HepG2 (cell line): ENCODE measurements around the gene ANO9. TPM values are rescaled to one million over a fixed set of nuclear protein-coding genes. Genes with fewer than 3 reads are reported as not detected.

Experiments
- BRCA1 ChIP-seq: sonication (generic); formaldehyde crosslinking; IDR thresholded peaks from 2 replicates; pipeline ENCODE4 v1.4.0; 2020; ENCODE audit warnings: missing genetic modification reagents
- FOSL2 ChIP-seq: sonication (generic); formaldehyde crosslinking; IDR thresholded peaks from 2 replicates; pipeline ENCODE4 v1.4.0; 2020; ENCODE audit warnings: missing genetic modification reagents
- HMGXB4 ChIP-seq, 2 experiments: sonication (generic) in 1 of 2; formaldehyde crosslinking in 1 of 2; IDR thresholded peaks; 2 replicates each; pipeline versions ENCODE4 v1.4.0 to v1.6.1; 2018 to 2020; ENCODE audit warnings: missing genetic modification reagents in 2 of 2, borderline replicate concordance in 1 of 2, low read depth in 1 of 2, mild to moderate bottlenecking in 1 of 2, missing biosample characterization in 1 of 2
- HNRNPUL1 ChIP-seq: fragments of 200-400 bp; formaldehyde crosslinking; IDR thresholded peaks from 2 replicates; pipeline ENCODE4 v1.6.1; 2017; ENCODE audit warnings: low read depth, mild to moderate bottlenecking, low read length, moderate library complexity
- HOMEZ ChIP-seq: IDR thresholded peaks from 2 replicates; pipeline ENCODE4 v1.6.1; 2016; ENCODE audit warnings: low read depth
- IRF9 ChIP-seq: sonication (generic); formaldehyde crosslinking; IDR thresholded peaks from 2 replicates; pipeline ENCODE4 v1.8.0; 2022; ENCODE audit warnings: missing genetic modification reagents, mild to moderate bottlenecking, borderline replicate concordance
- MEIS2 ChIP-seq: sonication (generic); formaldehyde crosslinking; IDR thresholded peaks from 2 replicates; pipeline ENCODE4 v1.9.0; 2021; ENCODE audit warnings: mild to moderate bottlenecking, missing genetic modification reagents
- NCOA2 ChIP-seq: sonication (generic); formaldehyde crosslinking; IDR thresholded peaks from 2 replicates; pipeline ENCODE4 v1.8.0; 2022; ENCODE audit warnings: inconsistent platforms
- NR2F6 ChIP-seq, 2 experiments: IDR thresholded peaks; 2 replicates each; pipeline ENCODE4 v1.6.1; 2016; ENCODE audit warnings: antibody characterized with exemption in 1 of 2, mild to moderate bottlenecking in 1 of 2
- PATZ1 ChIP-seq: sonication (generic); formaldehyde crosslinking; IDR thresholded peaks from 2 replicates; pipeline ENCODE4 v1.4.0; 2020; ENCODE audit warnings: missing genetic modification reagents
- POLR2A ChIP-seq, 2 experiments: IDR thresholded peaks; 2 replicates each; pipeline ENCODE4 v1.6.1; 2011; ENCODE audit warnings: low read depth in 2 of 2, low read length in 2 of 2, mild to moderate bottlenecking in 1 of 2, moderate library complexity in 1 of 2; ENCODE audit not compliant: insufficient read depth in 1 of 2
- RAD51 ChIP-seq: fragments of 450-650 bp; IDR thresholded peaks from 2 replicates; pipeline ENCODE4 v1.6.1; 2016; ENCODE audit warnings: borderline replicate concordance
- SRY ChIP-seq: sonication (generic); formaldehyde crosslinking; IDR thresholded peaks from 2 replicates; pipeline ENCODE4 v1.8.0; 2022; ENCODE audit warnings: mild to moderate bottlenecking, missing genetic modification reagents
- TFE3 ChIP-seq: IDR thresholded peaks from 2 replicates; pipeline ENCODE4 v1.6.1; 2016
- THAP11 ChIP-seq: IDR thresholded peaks from 2 replicates; pipeline ENCODE4 v1.6.1; 2016; ENCODE audit warnings: missing biosample characterization, missing genetic modification reagents
- ZFP62 ChIP-seq: sonication (generic); formaldehyde crosslinking; IDR thresholded peaks from 2 replicates; pipeline ENCODE4 v1.4.0; 2020; ENCODE audit warnings: missing genetic modification reagents
- ZFYVE20 ChIP-seq: sonication (generic); formaldehyde crosslinking; IDR thresholded peaks from 2 replicates; pipeline ENCODE4 v1.8.0; 2023; ENCODE audit warnings: low read depth, mild to moderate bottlenecking, moderate library complexity, missing genetic modification reagents, borderline replicate concordance
- ZMAT3 ChIP-seq: sonication (generic); formaldehyde crosslinking; conservative IDR thresholded peaks from 2 replicates; pipeline ENCODE4 v1.7.0; 2021; ENCODE audit warnings: missing genetic modification reagents
- ZNF230 ChIP-seq: sonication (generic); formaldehyde crosslinking; IDR thresholded peaks from 2 replicates; pipeline ENCODE4 v1.4.0; 2020; ENCODE audit warnings: mild to moderate bottlenecking, missing genetic modification reagents
- ZNF816 ChIP-seq: sonication (generic); formaldehyde crosslinking; IDR thresholded peaks from 2 replicates; pipeline ENCODE4 v1.8.0; 2022; ENCODE audit warnings: missing genetic modification reagents, mild to moderate bottlenecking, borderline replicate concordance
- ZSCAN22 ChIP-seq: sonication (generic); formaldehyde crosslinking; IDR thresholded peaks from 2 replicates; pipeline ENCODE4 v1.4.0; 2020; ENCODE audit warnings: mild to moderate bottlenecking, missing genetic modification reagents
- polyA plus RNA-seq, 8 experiments: library from polyadenylated mRNA; depleted of rRNA in 3 of 8; stranded (reverse) in 7 of 8; unstranded in 1 of 8; fragments of >200 nt; fragmentation: Illumina TruSeq in 4 of 8; extraction: Trizol in 4 of 8; gene quantifications; 2 replicates each; pipeline versions ENCODE4 v1.2.1 to v1.2.3, GENCODE V29; 2011 to 2016; ENCODE audit warnings: low read depth in 4 of 8, missing spikeins in 1 of 8, mixed read lengths in 1 of 8; ENCODE audit not compliant: insufficient read depth in 1 of 8
- total RNA-seq, 5 experiments: library from RNA; depleted of rRNA; stranded (reverse); fragments of >200 nt; fragmentation: Illumina TruSeq; extraction: Trizol; gene quantifications; 2 replicates each; pipeline ENCODE4 v1.2.3, GENCODE V29; 2016; ENCODE audit warnings: low read depth in 1 of 5

The ANO9 gene
- total and polyA plus RNA-seq, 2 of the 13 experiments (the other 11 are each of a cell fraction or from before 2014, with no cell fraction given) = 8.9 to 14.3 TPM

- peak; percentile 50; the same call in 1 of the 2 replicates for TF ChIP-seq PATZ1 (CRISPR knock-in tag)
- peak; percentile 99 for TF ChIP-seq TFE3 (CRISPR knock-in tag)
- no peak for TF ChIP-seq NR2F6 (IDR thresholded peaks at IDR 0.05)
- TF ChIP-seq NR2F6 (CRISPR knock-in tag; IDR thresholded peaks at IDR 0.05) = peak; percentile 48; the same call in 1 of the 2 replicates
- TF ChIP-seq ZMAT3 = no peak
- peak; percentile 75 for TF ChIP-seq THAP11 (CRISPR knock-in tag)
- no peak for TF ChIP-seq ZFYVE20 (CRISPR knock-in tag)
- TF ChIP-seq RAD51 = no peak
- TF ChIP-seq ZFP62 (CRISPR knock-in tag) = no peak
- TF ChIP-seq SRY (CRISPR knock-in tag) = no peak
- peak; percentile 63; the same call in 1 of the 2 replicates for TF ChIP-seq ZNF230
- no peak for TF ChIP-seq ZNF816
- TF ChIP-seq MEIS2 (CRISPR knock-in tag) = 0 out of 2 replicates have a peak, but pooled peaks have one; percentile 33
- peak in 1 of 2 experiments; percentile 56; a peak in 2 of 4 replicates for TF ChIP-seq HMGXB4 (CRISPR knock-in tag; IDR thresholded peaks at IDR 0.05; ENCODE audit: borderline replicate concordance in 1 of 2, low read depth in 1 of 2)
- TF ChIP-seq IRF9 (CRISPR knock-in tag) = 0 out of 2 replicates have a peak, but pooled peaks have one; percentile 55
- TF ChIP-seq FOSL2 = peak; percentile 43; the same call in 1 of the 2 replicates
- peak; percentile 61; the same call in 1 of the 2 replicates for TF ChIP-seq NCOA2 (CRISPR knock-in tag)
- TF ChIP-seq POLR2A (IDR thresholded peaks at IDR 0.05; ENCODE audit: insufficient read depth in 1 of 2, low read depth in 2 of 2, low read length in 2 of 2) = peak; percentile 65 to 66
- TF ChIP-seq BRCA1 (CRISPR knock-in tag) = peak; percentile 39; the same call in 1 of the 2 replicates
- TF ChIP-seq HNRNPUL1 = no peak
- TF ChIP-seq ZSCAN22 (CRISPR knock-in tag) = peak; percentile 87
- TF ChIP-seq HOMEZ (CRISPR knock-in tag) = 0 out of 2 replicates have a peak, but pooled peaks have one; percentile 43
Observed at GRCh38 chr11:469684-470560, 28.1 kb upstream of the ANO9 start (continued).
